ENCODE results near the gene PPP6R1. TPM values are rescaled to one million over a fixed set of nuclear protein-coding genes. Genes with fewer than 3 reads are reported as not detected.

Gene PPP6R1
- total RNA-seq, 1 donor from 2014 or later: 82.3 TPM

GRCh38 chr19:55239004-55239403 lies 19.8 kb downstream of the PPP6R1 start:
- Mint-ChIP-seq H3K4me1 (ENCODE audit: low read depth, unreplicated experiment) (no peaks in the 10 kb centered on the region), H3K27me3 (ENCODE audit: unreplicated experiment) (peaks cover 8% of the 10 kb centered on the region), H3K36me3 (ENCODE audit: unreplicated experiment) (no peaks in the 10 kb centered on the region)

DNA sequence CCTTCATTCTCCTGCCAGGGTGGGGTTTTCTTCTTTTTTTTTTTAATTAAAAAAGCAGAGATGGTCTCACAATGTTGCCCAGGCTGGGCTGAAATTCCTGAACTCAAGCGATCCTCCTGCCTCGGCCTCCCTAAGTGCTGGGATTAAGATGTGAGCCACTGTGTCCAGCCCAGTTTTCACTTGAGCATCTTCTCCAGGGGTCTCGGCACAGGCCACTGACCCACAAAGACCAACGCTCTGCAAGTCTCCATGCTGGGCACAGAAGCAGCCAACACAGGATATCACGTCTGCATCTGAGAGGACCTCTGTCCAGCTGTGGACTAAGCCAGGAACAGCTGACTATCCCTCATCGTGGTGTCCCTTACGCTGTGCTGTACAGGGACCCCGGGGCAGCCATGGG lies 20.8 kb downstream of the PPP6R1 start:
- TF ChIP-seq CTCF (IDR thresholded peaks at IDR 0.05; ENCODE audit: partially characterized antibody, unreplicated experiment): no peak
- peaks cover 2% of the 10 kb centered on the region for H3K9me3 Mint-ChIP-seq (ENCODE audit: unreplicated experiment)
- H3K27me3 Mint-ChIP-seq (ENCODE audit: unreplicated experiment): peaks cover 8% of the 10 kb centered on the region
- no peak for DNase-seq
- H3K36me3 Mint-ChIP-seq (ENCODE audit: unreplicated experiment): no peaks in the 10 kb centered on the region
- H3K27ac Mint-ChIP-seq (ENCODE audit: unreplicated experiment): no peak overlapping the region
- no peak overlapping the region for H3K4me3 Mint-ChIP-seq (ENCODE audit: unreplicated experiment)
- H3K4me1 Mint-ChIP-seq (ENCODE audit: low read depth, unreplicated experiment): no peaks in the 10 kb centered on the region

More at GRCh38 chr19:55239004-55239403, 19.8 kb downstream of the PPP6R1 start:
- DNase-seq: no peak
- H3K27ac Mint-ChIP-seq (ENCODE audit: unreplicated experiment): no peak overlapping the region
- peaks cover 2% of the 10 kb centered on the region for H3K9me3 Mint-ChIP-seq (ENCODE audit: unreplicated experiment)
- no peak for TF ChIP-seq CTCF (IDR thresholded peaks at IDR 0.05; ENCODE audit: partially characterized antibody, unreplicated experiment)
- H3K4me3 Mint-ChIP-seq (ENCODE audit: unreplicated experiment): no peak overlapping the region

DNA sequence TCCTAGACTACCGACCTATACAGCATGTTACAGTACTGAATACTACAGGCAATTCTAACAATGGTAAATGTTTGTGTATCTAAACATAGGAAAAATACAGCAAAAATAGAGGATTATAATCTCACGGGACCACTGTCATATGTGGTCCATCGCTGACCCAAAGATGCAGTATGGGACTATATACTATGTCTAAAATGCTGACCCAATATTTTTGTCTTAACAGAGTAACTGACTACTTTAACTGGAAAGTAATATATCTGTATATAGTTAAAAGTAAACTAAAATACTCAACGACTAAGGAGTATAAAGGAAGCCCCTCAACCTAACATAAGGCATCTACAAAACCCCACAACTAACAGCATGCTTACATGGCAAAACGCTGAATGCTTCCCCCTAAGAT lies 25.8 kb downstream of the PPP6R1 start:
- no peak for TF ChIP-seq CTCF (IDR thresholded peaks at IDR 0.05; ENCODE audit: partially characterized antibody, unreplicated experiment)
- peaks cover 8% of the 10 kb centered on the region for H3K27me3 Mint-ChIP-seq (ENCODE audit: unreplicated experiment)
- no peaks in the 10 kb centered on the region for H3K36me3 Mint-ChIP-seq (ENCODE audit: unreplicated experiment)
- H3K4me1 Mint-ChIP-seq (ENCODE audit: low read depth, unreplicated experiment): peaks cover 2% of the 10 kb centered on the region
- DNase-seq: no peak
- no peak overlapping the region for H3K4me3 Mint-ChIP-seq (ENCODE audit: unreplicated experiment)
- H3K27ac Mint-ChIP-seq (ENCODE audit: unreplicated experiment): no peak overlapping the region
- no peaks in the 10 kb centered on the region for H3K9me3 Mint-ChIP-seq (ENCODE audit: unreplicated experiment)

- no peak for TF ChIP-seq CTCF (IDR thresholded peaks at IDR 0.05; ENCODE audit: partially characterized antibody, unreplicated experiment)
- Mint-ChIP-seq H3K27me3 (ENCODE audit: unreplicated experiment) (peaks cover 10% of the 10 kb centered on the region), H3K4me3 (ENCODE audit: unreplicated experiment) (no peak overlapping the region), H3K36me3 (ENCODE audit: unreplicated experiment) (no peaks in the 10 kb centered on the region), H3K9me3 (ENCODE audit: unreplicated experiment) (no peaks in the 10 kb centered on the region), H3K4me1 (ENCODE audit: low read depth, unreplicated experiment) (peaks cover 2% of the 10 kb centered on the region), H3K27ac (ENCODE audit: unreplicated experiment) (no peak overlapping the region)
- DNase-seq: no peak
Measured at GRCh38 chr19:55232286-55232602, 26.6 kb downstream of the PPP6R1 start.

DNA sequence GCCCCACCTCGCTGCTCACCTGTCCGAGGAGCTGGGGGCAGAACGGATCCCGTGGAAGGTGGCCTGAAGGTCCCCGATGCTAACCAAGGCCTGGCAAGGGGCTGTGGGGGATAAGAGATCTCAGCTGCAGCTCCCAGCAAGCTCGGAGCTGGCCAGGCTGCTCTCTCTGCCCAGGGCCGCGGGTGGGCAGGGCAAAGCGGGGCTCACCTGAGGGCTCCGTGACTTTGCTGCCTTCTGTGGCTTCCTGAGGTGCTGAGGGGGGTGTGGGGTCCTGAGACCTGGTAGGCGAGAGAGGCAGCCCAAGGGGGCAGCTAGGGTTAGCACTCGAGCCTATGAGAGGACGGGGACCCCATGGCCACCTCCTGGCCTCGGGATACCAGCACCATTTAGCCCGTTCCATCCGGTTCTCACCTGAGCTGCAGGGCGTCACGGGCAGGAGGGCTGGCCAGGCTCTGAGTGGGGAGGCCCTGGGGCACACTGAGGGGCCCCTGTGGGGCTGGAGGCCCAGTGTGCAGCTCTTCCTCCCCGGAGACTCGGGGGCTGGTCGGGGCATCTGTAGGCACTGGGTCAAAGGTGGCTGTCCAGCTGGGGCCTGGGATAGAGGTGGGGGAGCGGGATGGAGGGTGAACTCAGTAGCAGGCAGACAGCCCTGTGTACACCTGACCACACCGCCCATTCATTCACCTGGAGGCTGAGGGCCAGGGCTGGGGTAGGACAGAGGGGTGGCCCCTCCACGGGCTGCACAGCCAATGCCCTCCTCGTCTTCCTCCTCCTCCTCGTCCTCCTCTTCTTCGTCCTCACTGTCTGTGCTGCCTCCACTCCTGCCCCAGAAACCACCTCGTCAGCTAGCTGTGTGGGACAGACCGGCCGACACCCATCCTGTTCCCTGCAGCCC lies 27.2 kb downstream of the PPP6R1 start:
- Mint-ChIP-seq H3K36me3 (ENCODE audit: unreplicated experiment) (no peaks in the 10 kb centered on the region), H3K4me1 (ENCODE audit: low read depth, unreplicated experiment) (peaks cover 2% of the 10 kb centered on the region), H3K27me3 (ENCODE audit: unreplicated experiment) (peaks cover 11% of the 10 kb centered on the region), H3K27ac (ENCODE audit: unreplicated experiment) (no peak overlapping the region), H3K4me3 (ENCODE audit: unreplicated experiment) (no peak overlapping the region), H3K9me3 (ENCODE audit: unreplicated experiment) (peaks cover 2% of the 10 kb centered on the region)
- no peak for DNase-seq
- TF ChIP-seq CTCF (IDR thresholded peaks at IDR 0.05; ENCODE audit: partially characterized antibody, unreplicated experiment): no peak

Measured in glutamatergic neuron (in vitro differentiated cells).